Lower leg skin (tissue), 3 donors: ENCODE measurements around the gene INSIG2.

Experiments
- POLR2A ChIP-seq, 2 donors: fragments of 450-650 bp; IDR thresholded peaks; one replicate each; pipeline ENCODE4 v1.6.1; 2016 to 2017; ENCODE audit warnings: antibody characterized with exemption in 2 of 2, mild to moderate bottlenecking in 1 of 2, moderate library complexity in 1 of 2
- TF ChIP-seq, protein P1 (sequence below), 3 donors: fragments of 450-650 bp; IDR thresholded peaks; one replicate each; pipeline ENCODE4 v1.5.1; 2016; ENCODE audit warnings: antibody characterized with exemption in 3 of 3, mild to moderate bottlenecking in 3 of 3, moderate library complexity in 2 of 3

DNA sequence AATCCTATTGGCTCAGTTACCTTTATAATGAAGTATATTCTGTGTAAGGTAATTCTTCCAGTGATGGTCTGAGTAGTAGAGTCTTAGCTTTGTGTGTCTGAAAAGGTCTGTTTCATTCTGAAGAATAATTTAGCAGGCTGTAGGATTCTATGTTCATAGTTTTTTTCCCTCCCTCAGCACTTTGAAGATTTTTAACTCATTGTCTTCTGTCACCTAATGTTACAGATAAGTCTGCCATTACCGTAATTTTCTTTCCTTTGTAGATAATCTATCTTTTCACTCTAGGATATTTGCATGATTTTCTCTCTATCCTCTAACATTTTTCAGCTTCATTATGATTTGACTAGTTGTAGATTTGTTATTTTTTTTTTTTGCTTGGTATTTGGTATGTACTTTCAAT lies 22.7 kb downstream of the INSIG2 start:
- TF ChIP-seq, protein P1, sequence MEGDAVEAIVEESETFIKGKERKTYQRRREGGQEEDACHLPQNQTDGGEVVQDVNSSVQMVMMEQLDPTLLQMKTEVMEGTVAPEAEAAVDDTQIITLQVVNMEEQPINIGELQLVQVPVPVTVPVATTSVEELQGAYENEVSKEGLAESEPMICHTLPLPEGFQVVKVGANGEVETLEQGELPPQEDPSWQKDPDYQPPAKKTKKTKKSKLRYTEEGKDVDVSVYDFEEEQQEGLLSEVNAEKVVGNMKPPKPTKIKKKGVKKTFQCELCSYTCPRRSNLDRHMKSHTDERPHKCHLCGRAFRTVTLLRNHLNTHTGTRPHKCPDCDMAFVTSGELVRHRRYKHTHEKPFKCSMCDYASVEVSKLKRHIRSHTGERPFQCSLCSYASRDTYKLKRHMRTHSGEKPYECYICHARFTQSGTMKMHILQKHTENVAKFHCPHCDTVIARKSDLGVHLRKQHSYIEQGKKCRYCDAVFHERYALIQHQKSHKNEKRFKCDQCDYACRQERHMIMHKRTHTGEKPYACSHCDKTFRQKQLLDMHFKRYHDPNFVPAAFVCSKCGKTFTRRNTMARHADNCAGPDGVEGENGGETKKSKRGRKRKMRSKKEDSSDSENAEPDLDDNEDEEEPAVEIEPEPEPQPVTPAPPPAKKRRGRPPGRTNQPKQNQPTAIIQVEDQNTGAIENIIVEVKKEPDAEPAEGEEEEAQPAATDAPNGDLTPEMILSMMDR (IDR thresholded peaks at IDR 0.05): no peak
- TF ChIP-seq POLR2A (IDR thresholded peaks at IDR 0.05): no peak
